Measurements from ENCODE around the gene OR1N2.

Gene OR1N2

DNA sequence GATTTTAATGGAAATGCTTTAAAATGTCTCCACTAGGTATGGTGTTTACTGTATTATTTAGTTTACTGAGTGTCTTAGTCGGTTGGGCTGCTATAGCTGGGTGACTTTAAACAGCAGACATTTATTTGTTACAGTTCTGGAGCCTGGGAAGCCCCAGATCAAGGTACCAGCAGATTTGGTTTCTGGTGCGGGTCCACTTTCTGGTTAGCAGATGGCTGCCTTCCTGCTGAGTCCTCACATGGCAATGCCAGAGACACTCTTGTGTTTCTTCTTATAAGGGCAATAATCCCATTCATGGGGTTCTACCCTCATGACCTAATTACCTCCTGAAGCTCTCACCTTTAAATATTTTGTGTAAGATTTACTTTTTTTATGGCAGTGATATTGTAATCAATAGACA lies 34.7 kb upstream of the OR1N2 start:
- H3K27me3 ChIP-seq (ENCODE audit: insufficient read depth, low read length, poor library complexity): peaks cover 2% of the 10 kb centered on the region
- H2AFZ ChIP-seq (ENCODE audit: low read depth, low read length): no peak overlapping the region
- ATAC-seq (ENCODE audit: insufficient read depth, low read depth) (no peak), DNase-seq (no peak)
- H3K9ac ChIP-seq (ENCODE audit: low read depth, low read length): no peak overlapping the region
- no peaks in the 10 kb centered on the region for H3K36me3 ChIP-seq (ENCODE audit: insufficient read depth, low read length)
- H3K27ac ChIP-seq (ENCODE audit: low read length): no peak overlapping the region
- H3K4me3 ChIP-seq (ENCODE audit: low read depth in 1 of 2, low read length in 2 of 2): no peak overlapping the region
- H3K4me1 ChIP-seq (ENCODE audit: insufficient read depth, low read length): no peaks in the 10 kb centered on the region
- H3K79me2 ChIP-seq (ENCODE audit: insufficient read depth, low read length): no peaks in the 10 kb centered on the region
- no peaks in the 10 kb centered on the region for H3K9me3 ChIP-seq (ENCODE audit: insufficient read depth, low read length, severe bottlenecking)
- no peaks in the 10 kb centered on the region for H4K20me1 ChIP-seq (ENCODE audit: insufficient read depth, low read length)
- no peak overlapping the region for H3K4me2 ChIP-seq (ENCODE audit: insufficient read depth, low read length)
- TF ChIP-seq CTCF (IDR thresholded peaks at IDR 0.05; ENCODE audit: borderline replicate concordance, extremely low read depth, low read length, poor library complexity, severe bottlenecking): no peak
- no peak for TF ChIP-seq EZH2 (IDR thresholded peaks at IDR 0.05; ENCODE audit: borderline replicate concordance, low read depth, low read length, severe bottlenecking)

GRCh38 chr9:122518841-122519240 lies 34.1 kb upstream of the OR1N2 start, which contains the start of gene OR1J4:
OR1J4 (plus strand) TSS chr9:122519141; CDS start chr9:122519141, 0 bp downstream.
- Histone ChIP-seq H3K36me3 (ENCODE audit: insufficient read depth, low read length) (no peaks in the 10 kb centered on the region), H3K27me3 (ENCODE audit: insufficient read depth, low read length, poor library complexity) (peaks cover 2% of the 10 kb centered on the region), H3K9me3 (ENCODE audit: insufficient read depth, low read length, severe bottlenecking) (no peaks in the 10 kb centered on the region), H3K4me1 (ENCODE audit: insufficient read depth, low read length) (no peaks in the 10 kb centered on the region), H3K79me2 (ENCODE audit: insufficient read depth, low read length) (no peaks in the 10 kb centered on the region), H3K9ac (ENCODE audit: low read depth, low read length) (no peak within 1 kb of the TSS), H3K27ac (ENCODE audit: low read length) (no peak within 1 kb of the TSS), H4K20me1 (ENCODE audit: insufficient read depth, low read length) (no peaks in the 10 kb centered on the region), H3K4me2 (ENCODE audit: insufficient read depth, low read length) (no peak within 1 kb of the TSS), H3K4me3 (ENCODE audit: low read depth in 1 of 2, low read length in 2 of 2) (no peak within 1 kb of the TSS), H2AFZ (ENCODE audit: low read depth, low read length) (no peak within 1 kb of the TSS)
- TF ChIP-seq EZH2 (IDR thresholded peaks at IDR 0.05; ENCODE audit: borderline replicate concordance, low read depth, low read length, severe bottlenecking) (no peak), CTCF (IDR thresholded peaks at IDR 0.05; ENCODE audit: borderline replicate concordance, extremely low read depth, low read length, poor library complexity, severe bottlenecking) (no peak)
- DNase-seq: no peak
- no peak for ATAC-seq (ENCODE audit: insufficient read depth, low read depth)

GRCh38 chr9:122519376-122519775 lies 33.5 kb upstream of the OR1N2 start:
- Histone ChIP-seq H3K9me3 (ENCODE audit: insufficient read depth, low read length, severe bottlenecking) (no peaks in the 10 kb centered on the region), H3K4me1 (ENCODE audit: insufficient read depth, low read length) (no peaks in the 10 kb centered on the region), H3K79me2 (ENCODE audit: insufficient read depth, low read length) (no peaks in the 10 kb centered on the region), H3K4me2 (ENCODE audit: insufficient read depth, low read length) (no peak overlapping the region), H3K36me3 (ENCODE audit: insufficient read depth, low read length) (no peaks in the 10 kb centered on the region), H3K27me3 (ENCODE audit: insufficient read depth, low read length, poor library complexity) (peaks cover 2% of the 10 kb centered on the region), H3K27ac (ENCODE audit: low read length) (no peak overlapping the region), H3K9ac (ENCODE audit: low read depth, low read length) (no peak overlapping the region), H4K20me1 (ENCODE audit: insufficient read depth, low read length) (no peaks in the 10 kb centered on the region), H2AFZ (ENCODE audit: low read depth, low read length) (no peak overlapping the region), H3K4me3 (ENCODE audit: low read depth in 1 of 2, low read length in 2 of 2) (no peak overlapping the region)
- DNase-seq: no peak
- no peak for TF ChIP-seq CTCF (IDR thresholded peaks at IDR 0.05; ENCODE audit: borderline replicate concordance, extremely low read depth, low read length, poor library complexity, severe bottlenecking)
- no peak for TF ChIP-seq EZH2 (IDR thresholded peaks at IDR 0.05; ENCODE audit: borderline replicate concordance, low read depth, low read length, severe bottlenecking)
- no peak for ATAC-seq (ENCODE audit: insufficient read depth, low read depth)

GRCh38 chr9:122526602-122527001 lies 26.3 kb upstream of the OR1N2 start:
- ATAC-seq (ENCODE audit: insufficient read depth, low read depth): no peak
- Histone ChIP-seq H3K4me2 (ENCODE audit: insufficient read depth, low read length) (no peak overlapping the region), H3K9ac (ENCODE audit: low read depth, low read length) (no peak overlapping the region), H3K9me3 (ENCODE audit: insufficient read depth, low read length, severe bottlenecking) (no peaks in the 10 kb centered on the region), H4K20me1 (ENCODE audit: insufficient read depth, low read length) (no peaks in the 10 kb centered on the region), H2AFZ (ENCODE audit: low read depth, low read length) (no peak overlapping the region), H3K4me1 (ENCODE audit: insufficient read depth, low read length) (no peaks in the 10 kb centered on the region), H3K27ac (ENCODE audit: low read length) (no peak overlapping the region), H3K36me3 (ENCODE audit: insufficient read depth, low read length) (no peaks in the 10 kb centered on the region), H3K27me3 (ENCODE audit: insufficient read depth, low read length, poor library complexity) (peaks cover 8% of the 10 kb centered on the region), H3K79me2 (ENCODE audit: insufficient read depth, low read length) (no peaks in the 10 kb centered on the region), H3K4me3 (ENCODE audit: low read depth in 1 of 2, low read length in 2 of 2) (no peak overlapping the region)
- no peak for TF ChIP-seq EZH2 (IDR thresholded peaks at IDR 0.05; ENCODE audit: borderline replicate concordance, low read depth, low read length, severe bottlenecking)
- no peak for DNase-seq

Data from DND-41 (cell line).